IMR-90 (cell line): ENCODE measurements around the gene RAP1A. TPM values are rescaled to one million over a fixed set of nuclear protein-coding genes. Genes with fewer than 3 reads are reported as not detected.

ENCODE experiments used
- ATAC-seq: fragments of 200-7000 bp; cut with Tn5 transposase; 2 replicates; pipeline ENCODE4 v1.9.1; 2020; ENCODE audit warnings: low read depth, mild to moderate bottlenecking, moderate library complexity
- BruUV-seq: library from RNA; stranded (reverse); fragments of 400-500 nt; replicated peaks from 2 replicates; lab custom pipeline; 2021; lab: Mats Ljungman, UMichigan
- CTCF ChIA-PET: fragments of 300-600 bp; formaldehyde crosslinking; extraction: SDS; loops from one replicate; lab custom pipeline; 2021; ENCODE audit warnings: antibody characterized with exemption; lab: Yijun Ruan, JAX
- POLR2A ChIA-PET: fragments of 300-600 bp; sonication (Branson Sonifier 250); formaldehyde crosslinking; loops from one replicate; lab custom pipeline; 2022; ENCODE audit warnings: antibody characterized with exemption; ENCODE audit not compliant: unreplicated experiment; lab: Charles Lee
- DNase-seq: peaks from one replicate; pipeline ENCODE4 v3.0.0; 2013
- H2AFZ ChIP-seq: replicated peaks from 2 replicates; pipeline ENCODE3; 2013; ENCODE audit warnings: low read length, mild to moderate bottlenecking; ENCODE audit not compliant: poor library complexity
- H2AK5ac ChIP-seq: 2 replicates; pipeline ENCODE4 v1.6.1; 2013; ENCODE audit warnings: low read depth, low read length, inconsistent platforms
- H2AK9ac ChIP-seq: replicated peaks from 2 replicates; pipeline ENCODE3; 2013; ENCODE audit warnings: mild to moderate bottlenecking, low read depth, low read length, moderate library complexity; ENCODE audit not compliant: poor library complexity
- H2BK120ac ChIP-seq: 2 replicates; pipeline ENCODE4 v1.6.1; 2013; ENCODE audit warnings: low read depth, low read length, inconsistent platforms
- H2BK15ac ChIP-seq: 3 replicates; pipeline ENCODE4 v1.6.1; 2013; ENCODE audit warnings: low read depth, low read length, inconsistent platforms
- H2BK20ac ChIP-seq: 2 replicates; pipeline ENCODE4 v1.6.1; 2013; ENCODE audit warnings: low read depth, mild to moderate bottlenecking, inconsistent platforms, low read length, moderate library complexity
- H2BK5ac ChIP-seq: 2 replicates; pipeline ENCODE4 v1.6.1; 2013; ENCODE audit warnings: mild to moderate bottlenecking, low read depth, low read length, inconsistent platforms; ENCODE audit not compliant: poor library complexity, severe bottlenecking
- H3K14ac ChIP-seq: replicated peaks from 2 replicates; pipeline ENCODE4 v1.6.1; 2013; ENCODE audit warnings: low read depth, low read length, inconsistent platforms
- H3K18ac ChIP-seq: 2 replicates; pipeline ENCODE4 v1.6.1; 2013; ENCODE audit warnings: low read depth, low read length, control low read depth
- H3K23ac ChIP-seq: 2 replicates; pipeline ENCODE4 v1.6.1; 2013; ENCODE audit warnings: low read depth, low read length, inconsistent platforms
- H3K27ac ChIP-seq: 2 replicates; pipeline ENCODE4 v1.5.1; 2013; ENCODE audit warnings: mild to moderate bottlenecking, control low read depth, low read length; ENCODE audit not compliant: insufficient read depth
- H3K27me3 ChIP-seq: 2 replicates; pipeline ENCODE4 v1.6.1; 2013; ENCODE audit warnings: low read length; ENCODE audit not compliant: control insufficient read depth, insufficient read depth
- H3K36me3 ChIP-seq: 2 replicates; pipeline ENCODE4 v1.6.1; 2013; ENCODE audit warnings: low read length, mixed read lengths; ENCODE audit not compliant: control insufficient read depth, insufficient read depth
- H3K4ac ChIP-seq: 2 replicates; pipeline ENCODE4 v1.6.1; 2013; ENCODE audit warnings: low read depth, low read length, inconsistent platforms
- H3K4me1 ChIP-seq: 2 replicates; pipeline ENCODE4 v1.6.1; 2013; ENCODE audit warnings: low read length, mixed read lengths; ENCODE audit not compliant: control insufficient read depth, insufficient read depth
- H3K4me2 ChIP-seq: 2 replicates; pipeline ENCODE4 v1.6.1; 2013; ENCODE audit warnings: low read depth, mild to moderate bottlenecking, control low read depth, low read length, moderate library complexity
- H3K4me3 ChIP-seq: 2 replicates; pipeline ENCODE4 v1.5.1; 2013; ENCODE audit warnings: low read depth, mild to moderate bottlenecking, control low read depth, low read length, moderate library complexity; ENCODE audit not compliant: insufficient read depth
- H3K56ac ChIP-seq: 2 replicates; pipeline ENCODE4 v1.6.1; 2013; ENCODE audit warnings: low read length, inconsistent platforms; ENCODE audit not compliant: insufficient read depth; ENCODE audit errors: extremely low read depth
- H3K79me1 ChIP-seq, 2 experiments: 2 replicates each; pipeline ENCODE4 v1.6.1; 2013; ENCODE audit warnings: low read length in 2 of 2, inconsistent platforms in 1 of 2, low read depth in 1 of 2
- H3K9ac ChIP-seq: 2 replicates; pipeline ENCODE4 v1.6.1; 2013; ENCODE audit warnings: low read depth, low read length, control low read depth
- H3K9me1 ChIP-seq: 2 replicates; pipeline ENCODE4 v1.6.1; 2013; ENCODE audit warnings: low read length, inconsistent platforms; ENCODE audit not compliant: insufficient read depth
- H3K9me3 ChIP-seq: 2 replicates; pipeline ENCODE4 v1.6.1; 2013; ENCODE audit warnings: low read length; ENCODE audit not compliant: control insufficient read depth, insufficient read depth
- H4K20me1 ChIP-seq: 2 replicates; pipeline ENCODE4 v1.6.1; 2013; ENCODE audit warnings: low read length, inconsistent platforms; ENCODE audit not compliant: insufficient read depth
- H4K5ac ChIP-seq: 2 replicates; pipeline ENCODE4 v1.6.1; 2013; ENCODE audit warnings: mild to moderate bottlenecking, low read depth, low read length, control low read depth
- H4K8ac ChIP-seq, 2 experiments: 2 replicates each; pipeline ENCODE4 v1.6.1; 2013; ENCODE audit warnings: low read depth in 2 of 2, low read length in 2 of 2, control low read depth in 1 of 2, inconsistent platforms in 1 of 2
- H4K91ac ChIP-seq: 2 replicates; pipeline ENCODE4 v1.6.1; 2013; ENCODE audit warnings: low read depth, low read length, inconsistent platforms; ENCODE audit not compliant: insufficient read depth
- BHLHE40 ChIP-seq: fragments of 150-350 bp; IDR thresholded peaks from 2 replicates; pipeline ENCODE4 v1.6.1; 2016; ENCODE audit warnings: mild to moderate bottlenecking, low read depth, low read length
- CEBPB ChIP-seq: IDR thresholded peaks from 2 replicates; pipeline ENCODE4 v1.6.1; 2012; ENCODE audit warnings: low read depth, low read length, improper control_type of control experiment
- CHD1 ChIP-seq: IDR thresholded peaks from 2 replicates; pipeline ENCODE4 v1.6.1; 2012; ENCODE audit warnings: low read depth, low read length, improper control_type of control experiment
- CTCF ChIP-seq: conservative IDR thresholded peaks from 2 replicates; pipeline ENCODE4 v1.5.1; 2012; ENCODE audit warnings: mild to moderate bottlenecking, low read depth, low read length, improper control_type of control experiment
- ELK1 ChIP-seq: fragments of 150-350 bp; IDR thresholded peaks from 2 replicates; pipeline ENCODE4 v1.6.1; 2016; ENCODE audit warnings: low read depth, mild to moderate bottlenecking, low read length, moderate library complexity, borderline replicate concordance
- FOS ChIP-seq: fragments of 150-350 bp; IDR thresholded peaks from 2 replicates; pipeline ENCODE4 v1.6.1; 2016; ENCODE audit warnings: low read depth, low read length
- MAFK ChIP-seq: IDR thresholded peaks from 2 replicates; pipeline ENCODE4 v1.6.1; 2012; ENCODE audit warnings: low read depth, low read length, improper control_type of control experiment
- MAZ ChIP-seq: IDR thresholded peaks from 2 replicates; pipeline ENCODE4 v1.6.1; 2012; ENCODE audit warnings: low read depth, mild to moderate bottlenecking, low read length, improper control_type of control experiment, moderate library complexity, borderline replicate concordance
- MXI1 ChIP-seq: IDR thresholded peaks from 2 replicates; pipeline ENCODE4 v1.6.1; 2012; ENCODE audit warnings: low read depth, mild to moderate bottlenecking, low read length, moderate library complexity, borderline replicate concordance
- NFE2L2 ChIP-seq: fragments of 150-350 bp; IDR thresholded peaks from 2 replicates; pipeline ENCODE4 v1.6.1; 2016; ENCODE audit warnings: low read depth, mild to moderate bottlenecking, low read length
- POLR2A ChIP-seq: IDR thresholded peaks from 2 replicates; pipeline ENCODE4 v1.6.1; 2012; ENCODE audit warnings: mild to moderate bottlenecking, low read depth, low read length
- RAD21 ChIP-seq: IDR thresholded peaks from 2 replicates; pipeline ENCODE4 v1.6.1; 2012; ENCODE audit warnings: low read length, improper control_type of control experiment
- RCOR1 ChIP-seq: IDR thresholded peaks from 2 replicates; pipeline ENCODE4 v1.6.1; 2012; ENCODE audit warnings: mild to moderate bottlenecking, low read length, improper control_type of control experiment; ENCODE audit not compliant: insufficient replicate concordance
- RFX5 ChIP-seq: IDR thresholded peaks from 2 replicates; pipeline ENCODE4 v1.8.0; 2012; ENCODE audit warnings: low read depth, mild to moderate bottlenecking, low read length, moderate library complexity
- SMC3 ChIP-seq: fragments of 150-350 bp; IDR thresholded peaks from 2 replicates; pipeline ENCODE4 v1.6.1; 2016; ENCODE audit warnings: low read depth, mild to moderate bottlenecking, antibody characterized with exemption, low read length, moderate library complexity
- USF2 ChIP-seq: fragments of 150-350 bp; IDR thresholded peaks from 2 replicates; pipeline ENCODE4 v1.6.1; 2017; ENCODE audit warnings: mild to moderate bottlenecking, antibody characterized with exemption, low read length, low read depth
- WGBS, 2 experiments: methylation state at CpG; one replicate each; pipeline versions ENCODE4 v1.1.5 to v1.1.7; 2013; ENCODE audit warnings: missing lambda C conversion rate in 2 of 2; ENCODE audit not compliant: insufficient read length in 1 of 2; ENCODE audit errors: extremely low coverage in 2 of 2; 5-methylcytosine and 5-hydroxymethylcytosine counted together
- dilution Hi-C: fragments of 300-500 bp; cut with HindIII; formaldehyde crosslinking; loops from one replicate; pipeline ENCODE4 v1.14.3; 2018; ENCODE audit warnings: low sequenced_read_pairs; ENCODE audit not compliant: unreplicated experiment
- in situ Hi-C: fragments of 300-500 bp; cut with MboI; formaldehyde crosslinking; loops from 3 replicates; pipeline ENCODE4 v1.14.3; 2019; ENCODE audit warnings: low sequenced_read_pairs, inconsistent platforms, mixed read lengths
- intact Hi-C: fragments of 100-400 bp; cut with micrococcal nuclease; formaldehyde crosslinking; loops from 2 replicates; pipeline ENCODE4 v1.10.0; 2022
- polyA plus RNA-seq, 3 experiments: library from polyadenylated mRNA; depleted of rRNA; stranded (reverse); fragments of >200 nt; gene quantifications; 2 replicates each; pipeline ENCODE4 v1.2.3, GENCODE V29; 2012; ENCODE audit warnings: low replicate concordance in 1 of 3
- total RNA-seq: library from RNA; depleted of rRNA; stranded (reverse); fragments of >200 nt; gene quantifications from 2 replicates; pipeline ENCODE4 v1.2.3, GENCODE V29; 2012

RAP1A gene
- total and polyA plus RNA-seq, 2 of the 4 experiments (the other 2 are of a cell fraction): 18.1 to 43.6 TPM

- Histone ChIP-seq H2BK20ac (no peak overlapping the region), H3K9ac (no peak overlapping the region), H2BK15ac (peak overlapping the region; percentile 13; the same call in 1 of the 3 replicates), H4K8ac (no peak overlapping the region), H3K4ac (peak overlapping the region; percentile 16; the same call in 1 of the 2 replicates), H2AK5ac (peak overlapping the region; percentile 87; the same call in 1 of the 2 replicates), H4K91ac (no peak overlapping the region), H3K4me1 (peaks cover 31% of the 10 kb centered on the region), H3K79me1 (peaks cover 15 to 63% of the 10 kb centered on the region in 2 experiments; a peak in 2 of 4 replicates), H3K9me3 (no peaks in the 10 kb centered on the region), H2AFZ (no peak overlapping the region), H3K23ac (0 out of 2 replicates have a peak overlapping the region, but pooled peaks have one; percentile 19), H2AK9ac (no peak overlapping the region), H3K36me3 (no peaks in the 10 kb centered on the region), H3K4me2 (no peak overlapping the region), H3K56ac (no peak overlapping the region), H3K9me1 (peaks cover 31% of the 10 kb centered on the region), H3K14ac (peak overlapping the region; percentile 1; the same call in 1 of the 2 replicates), H4K5ac (no peak overlapping the region), H2BK5ac (no peak overlapping the region), H3K27me3 (no peaks in the 10 kb centered on the region), H3K18ac (no peak overlapping the region), H2BK120ac (no peak overlapping the region), H3K27ac (no peak overlapping the region), H3K4me3 (no peak overlapping the region), H4K20me1 (peaks cover 7% of the 10 kb centered on the region; the same call in 1 of the 2 replicates)
- POLR2A ChIA-PET: no interaction called here
- ATAC-seq: no peak
- BruUV-seq: no TSS peak
- TF ChIP-seq MXI1 (no peak), NFE2L2 (no peak), CHD1 (no peak), RFX5 (no peak), ELK1 (no peak), MAZ (no peak), BHLHE40 (no peak), SMC3 (no peak), RCOR1 (no peak), POLR2A (no peak), MAFK (no peak), CEBPB (no peak), CTCF (no peak), FOS (no peak), USF2 (no peak), RAD21 (no peak)
- WGBS, 2 experiments: 97% methylated on average over 4 of the region's 7 CpGs; no CpG with 5 or more reads in 1 of the 2 experiments
- DNase-seq: no peak
- in situ Hi-C loops: no loop called here
- dilution Hi-C loops: no loop called here
- CTCF ChIA-PET: no interaction called here
- intact Hi-C loops: no loop called here
Measured at GRCh38 chr1:111732718-111733117, 113.1 kb downstream of the RAP1A start.
